Measurements from ENCODE around the gene SLC4A5.
A peak's percentile ranks its signal among the peaks of the same experiment; 100 is the strongest.
"Not testable (repeated sequence)": the region's sequence is repeated elsewhere in the genome, so short reads cannot be mapped to it uniquely, and the experiment has no call there.

Gene SLC4A5

GRCh38 chr2:74364533-74365505, 21.6 kb upstream of the SLC4A5 start:
- no peak for DNase-seq (ENCODE audit: low read depth)

GRCh38 chr2:74361327-74361726, 18.1 kb upstream of the SLC4A5 start:
- DNase-seq (ENCODE audit: low read depth), result no peak

- no peak for DNase-seq (ENCODE audit: low read depth)
Observed at GRCh38 chr2:74357627-74358026, 14.4 kb upstream of the SLC4A5 start.

- no peak for DNase-seq (ENCODE audit: low read depth)
Observed at GRCh38 chr2:74349889-74350288, 6.7 kb upstream of the SLC4A5 start.

- DNase-seq (ENCODE audit: low read depth), result no peak
Observed at GRCh38 chr2:74347742-74348141, 4.5 kb upstream of the SLC4A5 start.

GRCh38 chr2:74347303-74347702, 4.1 kb upstream of the SLC4A5 start:
- DNase-seq (ENCODE audit: low read depth), result no peak

- no peak for DNase-seq (ENCODE audit: low read depth)
Observed at GRCh38 chr2:74345272-74345943, 2.2 kb upstream of the SLC4A5 start.

GRCh38 chr2:74336227-74336626, 7.0 kb downstream of the SLC4A5 start:
- DNase-seq (ENCODE audit: low read depth), result not testable (repeated sequence)

- DNase-seq (ENCODE audit: low read depth), result peak; percentile 36
Observed at GRCh38 chr2:74334931-74335333, 8.3 kb downstream of the SLC4A5 start.

- DNase-seq (ENCODE audit: low read depth), result no peak
Observed at GRCh38 chr2:74333896-74334586, 9.2 kb downstream of the SLC4A5 start.

- DNase-seq (ENCODE audit: low read depth), result peak; percentile 14
Observed at GRCh38 chr2:74333175-74333574, 10.0 kb downstream of the SLC4A5 start.

GRCh38 chr2:74332550-74333174, 10.6 kb downstream of the SLC4A5 start:
- no peak for DNase-seq (ENCODE audit: low read depth)

GRCh38 chr2:74328573-74328972, 14.6 kb downstream of the SLC4A5 start:
- no peak for DNase-seq (ENCODE audit: low read depth)

- DNase-seq (ENCODE audit: low read depth), result no peak
Observed at GRCh38 chr2:74328074-74328473, 15.1 kb downstream of the SLC4A5 start.

- no peak for DNase-seq (ENCODE audit: low read depth)
Observed at GRCh38 chr2:74327627-74328026, 15.6 kb downstream of the SLC4A5 start.

GRCh38 chr2:74327199-74327598, 16.0 kb downstream of the SLC4A5 start:
- no peak for DNase-seq (ENCODE audit: low read depth)

- DNase-seq (ENCODE audit: low read depth), result no peak
Observed at GRCh38 chr2:74325815-74326214, 17.4 kb downstream of the SLC4A5 start.

- DNase-seq (ENCODE audit: low read depth), result no peak
Observed at GRCh38 chr2:74321737-74322136, 21.5 kb downstream of the SLC4A5 start.

- DNase-seq (ENCODE audit: low read depth), result no peak
Observed at GRCh38 chr2:74317701-74318100, 25.5 kb downstream of the SLC4A5 start.

- no peak for DNase-seq (ENCODE audit: low read depth)
Observed at GRCh38 chr2:74316627-74317295, 26.5 kb downstream of the SLC4A5 start.

GRCh38 chr2:74314107-74314506, 29.1 kb downstream of the SLC4A5 start:
- DNase-seq (ENCODE audit: low read depth), result no peak

- DNase-seq (ENCODE audit: low read depth), result no peak
Observed at GRCh38 chr2:74313497-74313896, 29.7 kb downstream of the SLC4A5 start.

Data from GM04504 (cell line).